Measurements from ENCODE around the gene NEDD4L.

Gene NEDD4L

DNA sequence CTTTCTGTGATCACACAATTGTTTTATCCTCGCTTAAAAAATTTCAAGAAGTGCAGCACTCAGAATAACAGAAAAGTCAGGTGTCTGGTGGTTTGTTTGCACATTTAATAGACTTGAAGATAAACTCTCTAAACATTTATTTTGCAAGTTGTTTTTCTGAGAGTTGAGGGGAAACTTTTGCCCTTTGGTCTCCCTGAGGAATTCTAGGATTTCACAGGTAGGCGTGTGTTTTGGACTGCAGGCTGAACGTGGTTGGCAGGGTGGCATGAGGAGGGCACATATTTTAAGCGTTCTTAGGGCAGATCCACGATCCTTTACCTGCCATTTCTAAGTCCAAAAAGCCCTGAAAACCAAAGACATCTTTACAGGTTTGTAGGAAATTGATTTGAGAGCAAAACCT is 188.6 kb downstream of the NEDD4L start:
- DNase-seq (ENCODE audit: low read depth, low spot score): no peak

DNA sequence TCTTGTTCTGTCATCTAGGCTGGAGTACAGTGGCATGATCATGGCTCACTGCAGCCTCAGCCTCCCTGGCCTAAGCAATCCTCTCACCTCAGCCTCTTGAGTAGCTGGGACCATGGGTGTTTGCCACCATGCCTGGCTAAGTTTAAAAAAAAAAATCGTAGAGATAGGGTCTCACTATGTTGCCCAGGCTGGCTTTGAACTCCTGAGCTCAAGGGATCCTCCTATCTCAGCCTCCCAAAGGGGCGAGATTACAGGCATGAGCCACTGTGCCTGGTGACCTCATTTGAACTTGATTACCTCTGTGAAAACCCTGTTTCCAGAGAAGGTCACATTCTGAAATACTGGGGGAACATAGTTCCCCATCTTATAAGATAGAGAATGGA is 190.3 kb downstream of the NEDD4L start:
- DNase-seq (ENCODE audit: low read depth, low spot score): no peak

DNA sequence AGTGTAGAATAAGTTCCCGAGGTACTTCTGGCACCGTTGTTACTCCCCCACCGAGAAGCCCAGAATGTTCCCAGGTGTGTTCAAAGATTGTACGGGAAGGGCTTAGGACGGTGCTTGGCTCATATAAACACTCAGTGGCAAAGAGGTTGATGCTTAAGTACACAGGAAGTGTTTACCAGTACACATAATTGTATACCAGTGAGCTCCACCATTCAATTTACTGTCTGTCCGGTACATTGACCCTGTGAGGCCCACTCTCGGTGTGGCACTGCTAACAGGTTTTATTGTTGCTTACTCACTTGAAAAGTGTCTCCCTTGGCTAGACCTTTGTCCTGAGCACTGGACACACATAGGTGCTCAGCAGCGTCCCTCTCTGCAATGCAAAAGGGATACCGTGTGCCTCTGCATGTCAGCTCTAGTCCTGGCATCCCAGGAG is 191.0 kb downstream of the NEDD4L start:
- DNase-seq (ENCODE audit: low read depth, low spot score): no peak

DNA sequence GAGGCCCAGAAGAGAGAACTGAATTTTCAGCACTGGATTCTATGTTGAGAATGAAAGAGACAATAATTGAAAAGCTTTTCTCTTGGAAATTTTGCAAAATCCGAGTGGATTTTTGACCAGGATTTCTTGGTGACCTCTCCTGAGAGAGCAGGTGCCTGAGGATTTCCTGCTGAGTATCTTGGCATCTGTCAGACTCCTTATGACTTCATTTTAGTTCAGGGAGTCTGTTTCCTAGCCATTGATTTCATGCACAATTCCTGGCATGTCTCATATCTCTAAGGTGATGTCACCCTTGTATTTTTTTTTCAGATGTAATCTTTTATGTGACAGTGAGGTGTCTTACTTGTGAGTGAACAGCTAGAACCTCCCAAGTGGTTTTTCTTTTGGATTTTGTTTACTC is 195.9 kb downstream of the NEDD4L start:
- no peak for DNase-seq (ENCODE audit: low read depth, low spot score)

DNA sequence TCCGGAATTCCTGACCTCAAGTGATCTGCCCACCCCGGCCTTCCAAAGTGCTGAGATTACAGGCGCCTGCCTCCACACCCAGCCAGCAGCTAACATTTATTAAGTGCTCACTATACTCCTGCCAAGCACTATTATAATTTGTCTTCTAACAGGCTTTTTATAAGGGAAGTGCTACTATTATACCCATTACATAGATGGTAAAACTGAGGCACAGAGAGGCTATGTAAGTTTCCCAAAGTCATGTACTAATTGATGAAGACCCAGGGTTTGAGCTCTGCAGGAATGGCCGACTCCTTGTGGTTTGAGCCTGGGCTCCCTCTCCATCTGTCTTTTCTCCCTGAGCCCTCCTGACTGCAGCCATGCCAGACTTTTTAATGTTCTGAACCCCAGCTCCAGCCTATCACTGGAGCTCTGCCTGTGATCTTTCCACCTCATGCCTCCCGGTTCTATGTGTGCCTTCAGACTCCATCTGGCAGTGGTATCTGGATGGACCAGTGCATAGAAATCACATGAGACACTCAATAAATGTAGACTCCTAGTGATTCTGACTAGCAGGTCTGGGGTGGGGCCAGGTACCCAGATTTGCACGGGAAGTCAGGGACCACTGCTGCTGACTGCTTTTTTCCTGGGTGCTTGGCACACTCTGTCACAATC is 197.1 kb downstream of the NEDD4L start:
- DNase-seq (ENCODE audit: low read depth, low spot score): no peak

DNA sequence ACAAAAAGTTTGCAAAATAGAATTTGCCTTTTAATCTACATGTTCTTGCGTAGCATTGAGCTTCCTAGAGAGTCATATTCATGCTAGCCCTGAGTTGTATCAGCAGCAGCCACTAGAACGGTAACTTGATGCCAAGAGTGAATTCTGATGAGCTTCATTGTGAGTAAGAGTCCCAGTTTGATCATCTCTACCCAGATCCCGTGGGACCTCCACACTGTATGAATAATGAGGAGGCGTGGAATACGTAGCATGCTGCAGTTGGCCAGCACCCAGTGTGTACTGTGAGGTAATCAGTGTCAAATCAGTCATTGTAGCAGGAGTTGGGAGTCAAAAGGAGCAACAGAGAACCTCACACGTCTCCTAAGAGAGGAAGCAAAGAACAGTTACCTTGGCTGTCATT is 197.9 kb downstream of the NEDD4L start:
- DNase-seq (ENCODE audit: low read depth, low spot score): no peak

DNA sequence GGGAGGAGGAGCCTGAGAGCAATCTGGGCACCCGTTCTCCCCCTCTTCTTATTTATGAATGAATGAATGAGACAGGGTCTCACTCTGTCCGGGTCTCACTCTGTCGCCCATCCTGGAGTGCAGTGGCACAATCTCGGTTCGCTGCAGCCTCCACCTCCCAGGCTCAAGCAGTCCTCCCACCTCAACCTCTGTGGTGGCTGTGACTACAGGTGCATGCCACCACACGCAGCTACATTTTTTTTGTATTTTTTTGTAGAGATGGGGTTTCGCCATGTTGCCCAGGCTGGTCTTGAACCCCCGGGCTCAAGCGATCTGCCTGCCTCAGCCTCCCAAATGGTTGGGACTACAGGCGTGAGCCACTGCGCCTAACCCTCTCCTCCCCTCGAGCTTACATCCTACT is 198.4 kb downstream of the NEDD4L start:
- no peak for DNase-seq (ENCODE audit: low read depth, low spot score)

DNA sequence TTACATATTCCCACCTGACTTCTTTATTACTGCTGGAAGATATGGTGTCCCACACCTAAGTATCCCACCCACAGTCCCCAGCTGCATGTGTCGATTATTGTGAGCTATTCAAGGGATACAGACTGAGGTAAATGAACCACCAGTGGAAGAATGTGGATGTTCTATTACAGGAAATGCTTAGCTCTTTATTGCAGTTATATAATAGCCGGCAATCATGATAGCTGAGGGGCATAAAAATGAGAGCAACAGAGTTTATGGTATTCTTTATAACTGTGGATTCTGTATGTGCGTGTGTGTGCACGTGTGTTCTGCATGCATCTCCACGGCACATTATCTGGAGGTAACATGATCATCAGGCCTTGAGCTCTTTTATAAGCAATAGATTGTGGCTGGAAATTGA is 198.9 kb downstream of the NEDD4L start:
- DNase-seq (ENCODE audit: low read depth, low spot score): no peak

DNA sequence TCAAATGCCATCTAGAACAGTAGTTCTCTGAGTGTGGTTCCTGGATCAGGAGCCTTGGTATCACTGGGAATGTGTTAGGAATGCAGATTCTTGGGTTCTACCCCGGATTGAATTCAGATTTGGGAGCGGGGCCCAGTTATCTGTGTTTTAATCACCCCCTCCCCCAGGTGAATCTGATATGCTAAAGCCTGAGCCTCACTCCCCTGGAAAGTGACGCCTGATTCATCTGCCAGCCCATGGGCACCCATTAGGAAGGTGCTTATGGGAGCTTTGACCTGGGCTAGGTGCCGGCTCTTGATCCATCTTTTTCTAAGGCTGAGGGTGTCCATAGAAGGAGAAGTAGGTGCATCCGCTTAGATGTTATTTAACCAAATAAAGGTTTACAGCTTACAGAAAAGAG is 199.4 kb downstream of the NEDD4L start:
- DNase-seq (ENCODE audit: low read depth, low spot score): no peak

DNA sequence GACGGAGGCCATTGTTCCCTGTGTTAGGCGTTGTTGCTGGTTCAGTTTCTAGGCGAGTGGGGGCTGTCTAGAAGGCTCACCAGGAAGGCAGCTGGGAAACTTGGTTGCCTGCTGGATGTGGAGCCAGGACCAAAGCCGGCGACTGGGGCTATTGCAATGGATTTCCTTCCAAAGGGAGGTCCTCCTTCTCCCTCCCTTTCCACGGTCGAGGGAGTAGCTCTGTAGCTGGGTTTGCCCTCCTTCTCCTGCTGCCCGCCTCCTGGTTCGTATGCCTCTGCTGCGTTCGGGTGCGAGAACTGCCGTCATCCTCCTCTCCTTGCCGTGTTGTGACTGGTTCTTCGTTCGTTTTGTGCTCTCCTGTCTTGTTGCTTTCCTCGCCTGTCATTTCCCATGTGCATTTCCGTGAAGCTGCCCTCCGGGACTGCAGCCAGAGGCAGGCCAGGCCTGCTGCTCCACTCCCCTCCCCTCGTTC is 203.4 kb downstream of the NEDD4L start:
- no peak for DNase-seq (ENCODE audit: low read depth, low spot score)

DNA sequence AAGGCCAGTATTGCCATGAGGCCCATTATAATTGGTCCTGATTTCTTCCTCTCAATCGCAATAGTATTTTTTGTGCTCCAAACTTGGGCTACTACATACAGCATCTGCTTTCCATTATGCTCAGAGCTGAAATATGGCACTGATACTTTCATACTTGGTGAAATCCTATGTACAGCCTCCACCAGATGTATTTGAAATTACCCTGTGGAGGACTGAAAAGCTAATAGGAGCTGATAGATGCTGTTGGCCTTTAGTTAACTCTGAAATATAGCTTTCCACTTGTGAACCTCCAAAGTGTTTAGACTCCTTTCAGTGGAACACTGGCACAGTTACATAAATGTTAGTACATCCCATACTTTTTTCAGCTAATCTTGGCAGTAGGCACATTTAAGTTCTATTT is 205.7 kb downstream of the NEDD4L start:
- no peak for DNase-seq (ENCODE audit: low read depth, low spot score)

DNA sequence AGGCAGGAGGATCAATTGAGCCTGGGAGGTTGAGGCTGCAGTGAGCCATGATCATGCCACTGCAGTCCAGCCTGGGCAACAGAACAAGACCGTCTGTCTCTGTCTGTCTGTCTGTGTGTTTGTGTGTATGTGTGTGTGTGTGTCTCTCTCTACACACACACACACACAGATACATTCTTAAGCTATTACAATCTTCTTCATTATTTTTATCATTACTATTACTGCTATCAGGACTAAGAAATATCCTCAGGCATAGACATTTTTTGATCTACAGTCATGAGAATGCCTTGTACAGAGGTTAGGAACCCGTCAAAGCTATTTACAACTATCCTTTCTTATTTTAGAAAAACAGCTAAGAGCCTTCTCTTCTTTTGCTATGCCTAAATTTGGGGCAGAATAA is 207.4 kb downstream of the NEDD4L start:
- DNase-seq (ENCODE audit: low read depth, low spot score): no peak

DNA sequence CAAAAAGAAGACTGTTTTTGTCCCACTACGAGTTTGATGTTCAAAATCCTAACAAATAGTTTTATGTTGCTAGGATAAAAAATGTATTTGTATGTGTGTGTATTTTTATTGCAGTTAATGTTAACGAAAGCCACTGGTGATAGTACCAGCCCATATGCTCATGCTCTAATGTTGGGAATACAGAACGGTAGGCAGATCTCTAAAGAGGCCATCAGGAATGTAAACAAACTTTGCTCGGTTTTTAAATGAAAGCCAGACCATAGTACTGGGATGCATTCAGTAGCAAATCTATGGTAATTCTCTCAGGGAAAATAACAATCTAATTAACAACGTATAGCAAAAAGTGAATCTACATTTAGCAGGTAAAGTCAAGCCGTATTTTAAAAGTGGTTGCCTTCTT is 208.1 kb downstream of the NEDD4L start:
- DNase-seq (ENCODE audit: low read depth, low spot score): no peak

DNA sequence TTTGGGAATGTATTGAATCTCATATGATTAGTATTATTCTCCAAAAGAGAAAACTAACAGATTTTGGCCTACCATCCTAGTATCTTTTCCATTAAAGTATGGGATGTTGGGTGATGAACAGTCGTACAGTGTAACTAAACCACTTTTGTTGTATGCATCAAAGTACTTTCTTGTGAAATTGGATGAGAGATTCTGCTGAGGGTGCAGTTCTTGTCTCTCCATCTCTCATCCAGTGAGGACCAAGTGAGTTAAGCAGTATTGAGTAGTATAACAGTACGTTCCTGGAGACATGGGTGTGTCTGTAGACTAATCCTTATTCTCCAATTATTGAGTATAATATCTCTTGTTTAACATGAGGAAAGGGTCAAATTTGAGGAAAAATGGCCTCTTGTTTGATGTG is 209.3 kb downstream of the NEDD4L start:
- DNase-seq (ENCODE audit: low read depth, low spot score): no peak

DNA sequence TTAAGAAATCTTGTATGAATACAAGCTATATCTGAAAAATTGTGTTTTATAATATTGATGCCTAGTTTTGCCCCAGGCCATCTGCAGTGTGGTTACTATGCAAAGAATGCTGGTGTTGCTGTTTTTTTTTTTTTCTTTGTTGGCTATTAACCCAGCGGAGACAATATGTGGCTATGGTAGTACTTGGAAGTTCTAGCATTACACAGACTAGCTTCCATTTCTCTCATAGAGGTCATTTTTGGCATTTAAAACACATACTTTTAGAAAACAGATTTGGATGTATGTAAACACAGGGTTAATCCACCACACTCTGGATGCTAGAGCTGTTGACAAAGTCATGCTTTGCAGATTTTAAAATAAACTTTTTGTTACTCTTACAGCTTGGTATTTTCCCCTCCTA is 209.8 kb downstream of the NEDD4L start:
- DNase-seq (ENCODE audit: low read depth, low spot score): no peak

DNA sequence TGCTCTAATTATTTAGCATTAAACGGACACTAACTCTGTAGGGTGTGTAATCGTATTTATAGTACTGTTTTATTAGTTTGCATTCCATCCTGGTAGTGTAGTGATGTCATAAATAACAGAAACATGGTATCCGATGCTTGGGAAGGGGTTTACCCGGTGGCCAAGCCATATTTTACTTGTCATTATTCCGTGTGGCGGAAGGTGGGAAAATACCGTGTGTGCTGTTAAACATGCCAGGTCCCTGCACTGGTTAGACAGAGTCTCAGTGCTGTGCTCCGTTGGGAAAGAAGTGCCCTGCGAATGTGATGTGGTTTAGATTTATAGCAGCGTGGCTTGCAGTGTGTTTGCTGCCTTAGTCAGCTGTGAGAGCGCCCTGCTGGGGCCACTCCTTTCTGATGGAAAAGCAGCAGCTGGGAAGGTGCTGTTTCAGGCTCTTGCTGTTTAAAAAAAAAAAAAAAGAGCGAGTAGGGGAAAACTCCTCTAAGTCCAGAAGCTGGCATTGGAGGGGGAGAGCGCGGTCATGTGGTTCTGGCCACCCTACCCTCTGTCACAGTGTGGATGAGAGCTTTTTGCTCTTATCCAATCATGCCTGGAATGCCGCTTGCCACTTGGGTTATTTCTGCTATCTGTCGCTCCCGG is 211.0 kb downstream of the NEDD4L start:
- no peak for DNase-seq (ENCODE audit: low read depth, low spot score)

DNA sequence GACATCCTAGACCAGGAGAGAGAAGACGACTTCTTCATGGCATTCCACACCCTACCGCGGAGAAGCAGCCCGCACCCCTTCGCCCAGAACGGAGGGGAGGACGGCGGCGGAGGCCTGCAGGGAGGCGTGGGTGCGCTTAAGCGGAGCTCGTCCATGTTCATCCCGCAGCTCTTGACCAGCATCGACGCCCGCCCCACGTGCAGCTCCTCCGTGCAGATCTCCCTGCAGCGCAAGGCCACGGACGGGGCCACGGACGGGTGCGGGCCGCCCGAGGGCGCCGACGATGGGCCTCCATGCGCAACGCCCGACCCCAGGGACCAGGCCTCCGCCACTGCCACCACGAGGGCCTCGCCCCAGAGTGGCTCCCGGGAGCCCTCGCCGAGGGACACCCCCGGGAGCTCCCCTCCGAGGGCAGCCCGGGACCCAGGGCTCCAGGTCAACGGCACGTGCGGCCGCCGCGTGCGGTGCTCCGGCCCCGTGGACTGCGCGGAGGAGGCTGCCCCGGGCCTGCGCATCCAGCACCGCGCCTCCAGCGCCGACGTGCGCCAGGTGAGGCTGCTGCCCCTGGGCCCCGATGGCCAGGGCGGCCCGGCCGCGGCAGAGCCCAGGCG is 211.8 kb downstream of the NEDD4L start:
- no peak for DNase-seq (ENCODE audit: low read depth, low spot score)

DNA sequence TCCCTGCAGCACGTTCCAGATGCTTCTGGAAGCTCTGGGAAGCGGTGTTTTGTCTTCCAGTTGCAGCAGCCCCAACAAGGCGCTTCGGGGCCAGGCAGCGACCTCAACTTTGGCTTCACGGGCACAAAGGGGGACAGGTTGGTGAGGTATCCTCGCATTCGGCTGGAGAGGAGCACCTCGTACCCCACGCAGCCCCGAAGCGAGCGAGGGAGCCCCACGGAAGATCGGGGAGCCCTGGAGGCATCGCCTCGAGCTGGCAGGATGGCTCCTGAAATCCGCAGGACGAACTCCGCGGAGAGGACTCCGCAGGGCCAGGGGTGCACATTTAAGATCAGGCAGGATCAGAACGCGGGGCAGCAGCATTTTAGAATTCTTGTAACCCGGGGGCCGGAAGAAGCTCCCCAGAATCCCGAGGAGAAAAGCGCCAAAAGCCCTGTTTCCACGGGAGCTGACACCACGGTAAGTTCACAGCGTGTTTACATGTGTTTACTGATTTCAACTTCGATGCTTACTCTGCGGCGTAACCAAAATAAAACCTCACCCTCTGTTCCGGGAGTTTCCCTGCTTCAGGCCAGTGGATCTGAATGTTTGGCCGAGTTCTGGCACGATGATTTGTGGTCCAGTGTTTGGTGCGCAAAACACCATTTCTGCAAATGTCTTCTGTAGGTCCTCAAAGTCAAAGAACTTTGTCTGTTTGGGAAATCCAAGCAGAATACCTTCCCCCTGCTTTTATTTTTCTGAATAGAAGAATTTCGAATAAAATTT is 212.5 kb downstream of the NEDD4L start:
- DNase-seq (ENCODE audit: low read depth, low spot score): no peak

DNA sequence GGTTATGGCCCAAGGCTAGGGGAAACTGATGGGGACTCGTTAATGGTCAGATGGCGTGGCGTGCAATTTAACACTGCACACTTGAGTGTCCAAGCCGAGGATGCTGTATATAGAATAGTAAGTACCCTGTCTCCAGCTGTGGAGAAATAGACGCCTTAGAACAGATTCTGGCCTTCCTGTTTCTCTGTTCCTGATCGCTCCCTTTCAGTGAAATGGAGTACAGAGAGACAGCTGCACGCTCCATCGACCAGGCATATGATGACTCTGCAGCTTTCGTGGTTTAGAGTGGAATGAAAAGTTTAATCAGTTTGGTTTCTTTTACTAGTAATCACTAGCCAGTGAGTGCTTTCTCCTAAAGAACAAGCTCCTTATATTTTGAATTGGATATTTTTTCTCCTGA is 213.4 kb downstream of the NEDD4L start:
- DNase-seq (ENCODE audit: low read depth, low spot score): no peak

DNA sequence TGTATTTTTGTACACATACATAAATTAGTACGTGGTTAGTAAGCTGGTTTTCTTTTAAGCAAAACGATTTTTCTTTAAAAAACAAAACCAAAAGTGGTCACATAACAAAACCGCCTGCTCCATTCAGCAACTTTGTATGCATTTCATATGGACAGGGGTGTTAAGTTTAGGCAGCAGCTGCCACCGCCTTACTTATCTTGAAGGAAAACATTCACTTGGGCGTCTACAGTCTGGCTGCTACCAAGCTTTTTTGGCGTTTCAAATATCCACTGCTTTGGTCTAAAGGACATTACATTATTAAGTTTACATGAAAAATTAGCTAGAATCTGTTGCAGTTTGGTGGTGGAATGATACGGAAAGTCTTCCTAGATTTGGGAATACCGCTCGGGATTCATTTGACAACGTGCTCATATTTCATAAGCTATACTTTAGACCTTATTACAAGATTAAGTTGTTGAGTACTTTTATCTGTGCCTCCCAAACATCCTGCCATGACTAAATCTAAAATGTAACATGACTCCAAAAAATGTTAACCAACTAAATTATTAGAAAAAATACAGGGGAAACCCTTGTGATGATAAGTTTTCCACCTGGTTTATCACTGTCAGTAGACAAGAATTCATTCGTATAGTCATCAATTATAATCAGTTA is 214.8 kb downstream of the NEDD4L start:
- no peak for DNase-seq (ENCODE audit: low read depth, low spot score)

DNA sequence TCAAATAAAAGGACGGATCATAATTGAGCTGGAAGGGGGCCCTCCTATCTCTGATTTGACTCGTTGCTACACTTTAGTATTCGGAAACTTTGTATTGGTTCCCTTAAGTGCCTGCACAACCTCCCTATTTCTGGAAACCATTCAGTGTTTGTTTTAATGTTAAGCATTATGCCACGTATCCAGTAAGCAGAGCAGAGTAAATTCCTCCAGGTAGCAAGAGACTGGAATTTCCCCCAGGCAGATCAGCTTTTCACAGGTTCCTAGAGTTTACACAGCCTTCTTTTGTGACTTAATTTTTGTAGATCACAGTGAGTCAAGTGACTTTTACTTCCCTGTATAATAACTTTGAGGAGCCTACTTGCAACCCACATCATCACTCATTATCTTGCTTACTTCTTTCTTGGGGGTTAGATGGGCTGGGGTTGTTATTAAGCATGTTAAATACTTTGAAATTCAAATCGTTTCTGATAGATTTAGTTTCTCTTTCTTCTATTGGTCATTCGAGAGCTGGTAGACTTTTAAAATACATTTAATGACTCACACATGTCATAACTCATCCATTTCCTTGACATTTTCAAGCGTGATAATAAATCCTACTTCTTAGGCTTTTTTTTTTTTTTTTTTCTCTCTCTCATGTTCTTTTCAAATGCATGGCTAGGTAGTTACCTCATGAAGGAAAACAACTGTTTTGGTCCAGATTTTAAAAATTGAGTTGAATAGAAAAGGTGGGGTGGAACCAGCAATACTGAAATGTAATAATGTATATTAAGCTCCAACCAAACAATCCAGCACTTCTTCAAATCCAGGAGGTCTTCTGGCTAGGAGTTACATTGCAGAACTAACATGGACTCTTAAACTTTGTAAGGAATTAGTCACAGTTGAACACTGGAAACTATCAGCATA is 219.3 kb downstream of the NEDD4L start:
- DNase-seq (ENCODE audit: low read depth, low spot score): no peak
